Lung (tissue), 12 donors: ENCODE measurements around the gene ADNP2. TPM values are rescaled to one million over a fixed set of nuclear protein-coding genes. Genes with fewer than 3 reads are reported as not detected.

ENCODE experiments used
- ATAC-seq: fragments of 200-7000 bp; cut with Tn5 transposase; one replicate; pipeline ENCODE4 v1.9.1; 2020; ENCODE audit warnings: moderate number of reproducible peaks; ENCODE audit not compliant: insufficient read depth, low FRiP score
- DNase-seq, 3 donors: peaks; one replicate each; pipeline ENCODE4 v3.0.0-alpha.2; 2013 to 2017
- H3K27ac ChIP-seq, 2 donors: one replicate each; pipeline ENCODE4 v1.5.1; 2013; ENCODE audit warnings: mild to moderate bottlenecking in 2 of 2, moderate library complexity in 2 of 2, control low read depth in 1 of 2, inconsistent platforms in 1 of 2, low read depth in 1 of 2, low read length in 1 of 2
- H3K27me3 ChIP-seq, 3 donors: one replicate each; pipeline ENCODE4 v1.5.1; 2013; ENCODE audit warnings: low read length in 2 of 3; ENCODE audit not compliant: control insufficient read depth in 3 of 3, insufficient read depth in 3 of 3
- H3K36me3 ChIP-seq, 4 donors: one replicate each; pipeline ENCODE4 v1.5.1; 2013; ENCODE audit warnings: low read length in 4 of 4, mild to moderate bottlenecking in 1 of 4, moderate library complexity in 1 of 4; ENCODE audit not compliant: control insufficient read depth in 4 of 4, insufficient read depth in 4 of 4
- H3K4me1 ChIP-seq, 5 donors: one replicate each; pipeline ENCODE4 v1.5.1; 2013; ENCODE audit warnings: low read length in 5 of 5, mild to moderate bottlenecking in 2 of 5, moderate library complexity in 1 of 5; ENCODE audit not compliant: control insufficient read depth in 5 of 5, insufficient read depth in 5 of 5
- H3K4me3 ChIP-seq: one replicate; pipeline ENCODE4 v1.5.1; 2013; ENCODE audit warnings: mild to moderate bottlenecking, control low read depth, moderate library complexity
- H3K9ac ChIP-seq, 2 donors: one replicate each; pipeline ENCODE4 v1.5.1; 2013; ENCODE audit warnings: low read length in 2 of 2, control low read depth in 1 of 2; ENCODE audit not compliant: insufficient read depth in 1 of 2
- H3K9me3 ChIP-seq, 4 donors: one replicate each; pipeline ENCODE4 v1.5.1; 2013; ENCODE audit warnings: low read length in 3 of 4, mild to moderate bottlenecking in 1 of 4, moderate library complexity in 1 of 4; ENCODE audit not compliant: control insufficient read depth in 4 of 4, insufficient read depth in 3 of 4
- WGBS, 2 donors: extraction: QIAGEN DNeasy Blood & Tissue Kit; methylation state at CpG; one replicate each; pipeline ENCODE4 v1.1.7; 2013; 5-methylcytosine and 5-hydroxymethylcytosine counted together
- polyA plus RNA-seq, 2 donors: library from polyadenylated mRNA; stranded (reverse); fragments of 200-250 nt; gene quantifications; one replicate each; pipeline ENCODE4 v1.2.1, GENCODE V29; 2013
- total RNA-seq, 2 donors: library from RNA; depleted of rRNA in 1 of 2; stranded (reverse); fragments of >200 nt in 1 of 2; gene quantifications; one replicate each; pipeline ENCODE4 v1.2.1, GENCODE V29; 2014 to 2021
- TF ChIP-seq, protein P1 (sequence below): IDR thresholded peaks from 2 replicates; pipeline ENCODE4 v1.5.1; 2012; ENCODE audit warnings: mild to moderate bottlenecking; ENCODE audit errors: control extremely low read depth, extremely low read depth
- donor health status: control.
- donor health status: control.
- donor health status: Bipolar disorder and iron deficiency.
- donor health status: healthy.
- donor health status: DM: yes; HTN: yes; CAD: no.

ADNP2 gene
- total and polyA plus RNA-seq, 4 donors, result 4.9 to 16.3 (median 12.1) TPM

GRCh38 chr18:80137976-80138375 lies 28.9 kb downstream of the ADNP2 start:
- H3K9me3 ChIP-seq, result no peaks in the 10 kb centered on the region
- 94 to 96% methylated on average over 12 of the region's 12 CpGs for WGBS, 2 donors
- no peak overlapping the region for H3K9ac ChIP-seq
- no peaks in the 10 kb centered on the region for H3K27me3 ChIP-seq
- TF ChIP-seq, protein P1, sequence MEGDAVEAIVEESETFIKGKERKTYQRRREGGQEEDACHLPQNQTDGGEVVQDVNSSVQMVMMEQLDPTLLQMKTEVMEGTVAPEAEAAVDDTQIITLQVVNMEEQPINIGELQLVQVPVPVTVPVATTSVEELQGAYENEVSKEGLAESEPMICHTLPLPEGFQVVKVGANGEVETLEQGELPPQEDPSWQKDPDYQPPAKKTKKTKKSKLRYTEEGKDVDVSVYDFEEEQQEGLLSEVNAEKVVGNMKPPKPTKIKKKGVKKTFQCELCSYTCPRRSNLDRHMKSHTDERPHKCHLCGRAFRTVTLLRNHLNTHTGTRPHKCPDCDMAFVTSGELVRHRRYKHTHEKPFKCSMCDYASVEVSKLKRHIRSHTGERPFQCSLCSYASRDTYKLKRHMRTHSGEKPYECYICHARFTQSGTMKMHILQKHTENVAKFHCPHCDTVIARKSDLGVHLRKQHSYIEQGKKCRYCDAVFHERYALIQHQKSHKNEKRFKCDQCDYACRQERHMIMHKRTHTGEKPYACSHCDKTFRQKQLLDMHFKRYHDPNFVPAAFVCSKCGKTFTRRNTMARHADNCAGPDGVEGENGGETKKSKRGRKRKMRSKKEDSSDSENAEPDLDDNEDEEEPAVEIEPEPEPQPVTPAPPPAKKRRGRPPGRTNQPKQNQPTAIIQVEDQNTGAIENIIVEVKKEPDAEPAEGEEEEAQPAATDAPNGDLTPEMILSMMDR, result no peak
- no peak for ATAC-seq
- H3K4me3 ChIP-seq, result no peak overlapping the region
- peaks cover 21 to 33% (median 28%) of the 10 kb centered on the region in 4 donors for H3K36me3 ChIP-seq
- no peak overlapping the region for H3K27ac ChIP-seq
- peaks cover 0 to 1% (median 0%) of the 10 kb centered on the region in 5 donors for H3K4me1 ChIP-seq
- no peak for DNase-seq

- no peak for DNase-seq
- no peak overlapping the region for H3K9ac ChIP-seq
- H3K4me3 ChIP-seq, result no peak overlapping the region
- H3K27ac ChIP-seq, result no peak overlapping the region
- H3K9me3 ChIP-seq, result no peaks in the 10 kb centered on the region
- H3K36me3 ChIP-seq, result peaks cover 17 to 29% (median 20%) of the 10 kb centered on the region in 4 donors
- no peak for ATAC-seq
- 94 to 95% methylated on average over 5 of the region's 5 CpGs for WGBS, 2 donors
- no peaks in the 10 kb centered on the region for H3K27me3 ChIP-seq
- H3K4me1 ChIP-seq, result peaks cover 0 to 19% (median 1%) of the 10 kb centered on the region in 5 donors
- TF ChIP-seq, protein P1, result no peak
These were observed 31.5 kb downstream of the ADNP2 start for GRCh38 chr18:80140455-80140985.

DNA sequence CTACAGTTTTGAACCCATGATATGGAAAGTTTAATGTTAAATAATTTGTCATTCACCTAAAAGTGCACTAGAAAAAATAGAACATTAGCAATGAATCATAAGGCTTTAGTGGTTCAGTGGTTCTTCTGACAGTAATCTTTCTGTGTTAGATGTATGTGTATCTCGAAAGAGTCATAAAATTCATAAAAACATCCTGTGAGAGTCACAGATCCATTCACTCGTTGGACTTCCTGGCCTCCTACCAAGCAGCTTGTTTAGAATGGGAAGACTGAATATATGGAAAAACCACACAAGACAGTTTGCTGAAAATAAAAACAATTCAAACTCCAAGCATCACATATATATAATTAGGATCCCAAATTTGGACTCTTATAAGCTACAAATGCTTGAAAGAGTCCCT lies 34.8 kb downstream of the ADNP2 start:
- peaks cover 0 to 24% (median 0%) of the 10 kb centered on the region in 5 donors for H3K4me1 ChIP-seq
- no peak for ATAC-seq
- peaks cover 0 to 6% (median 4%) of the 10 kb centered on the region in 4 donors for H3K36me3 ChIP-seq
- no peak overlapping the region for H3K9ac ChIP-seq
- H3K9me3 ChIP-seq, result peaks cover 0 to under 1% (median 0%) of the 10 kb centered on the region in 4 donors
- H3K27me3 ChIP-seq, result no peaks in the 10 kb centered on the region
- TF ChIP-seq, protein P1, result no peak
- 58 to 76% methylated on average over 2 of the region's 2 CpGs for WGBS, 2 donors
- peak in 2 of 3 donors; percentile 56 to 60 for DNase-seq
- no peak overlapping the region for H3K4me3 ChIP-seq
- H3K27ac ChIP-seq, result no peak overlapping the region
